ENCODE results near the gene SAPCD2. TPM values are rescaled to one million over a fixed set of nuclear protein-coding genes. Genes with fewer than 3 reads are reported as not detected.

The SAPCD2 gene
- total and polyA plus RNA-seq, 4 donors = 1.3 to 2.1 (median 1.6) TPM

DNA sequence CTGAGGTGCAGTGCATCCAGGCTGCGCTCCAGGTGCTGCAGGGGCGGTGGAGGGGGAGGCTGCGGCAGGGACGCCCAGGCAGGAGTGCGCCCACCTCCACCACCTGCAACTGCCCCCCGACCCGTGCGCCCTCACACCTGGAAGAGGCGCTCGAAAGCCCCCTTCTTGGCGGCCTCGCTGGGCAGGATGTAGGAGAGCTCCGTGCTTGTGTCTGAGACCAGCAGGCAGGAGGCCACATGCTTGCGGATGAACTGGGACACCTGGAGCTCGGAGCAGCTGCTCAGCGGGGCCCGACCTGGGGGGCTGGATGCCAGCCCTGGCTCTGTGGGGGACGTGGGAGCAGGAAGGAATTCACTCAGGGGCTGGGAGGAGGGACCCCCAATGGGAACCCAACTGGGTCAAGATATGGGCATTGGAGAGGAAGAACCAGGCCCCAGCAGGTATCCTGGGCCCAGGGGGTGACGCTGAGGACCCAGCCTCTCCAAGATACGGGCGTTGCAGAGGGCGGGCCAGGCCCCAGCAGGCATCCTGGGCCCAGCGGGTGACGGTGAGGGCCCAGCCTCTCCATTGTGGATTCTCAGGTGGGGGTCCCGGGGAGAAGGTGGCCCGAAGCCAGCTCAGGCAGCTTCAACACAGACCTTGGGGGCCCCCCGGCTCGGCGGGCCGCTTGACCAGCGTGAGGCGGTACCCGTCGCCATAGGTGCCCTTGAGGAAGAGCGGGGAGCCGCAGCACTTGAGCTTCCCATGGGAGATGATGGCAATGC lies 55.4 kb downstream of the SAPCD2 start:
- Histone ChIP-seq H3K36me3 (ENCODE audit: control insufficient read depth in 4 of 4, insufficient read depth in 4 of 4, low read length in 4 of 4) (peaks cover 0 to 63% (median 7%) of the 10 kb centered on the region in 4 donors), H3K9me3 (ENCODE audit: control insufficient read depth in 4 of 4, insufficient read depth in 3 of 4, low read length in 3 of 4) (no peaks in the 10 kb centered on the region), H3K27ac (ENCODE audit: low read depth in 1 of 2, low read length in 1 of 2) (no peak overlapping the region), H3K4me1 (ENCODE audit: control insufficient read depth in 5 of 5, insufficient read depth in 5 of 5, low read length in 5 of 5) (no peaks in the 10 kb centered on the region), H3K4me3 (no peak overlapping the region), H3K27me3 (ENCODE audit: control insufficient read depth in 3 of 3, insufficient read depth in 3 of 3, low read length in 2 of 3) (no peaks in the 10 kb centered on the region), H3K9ac (ENCODE audit: insufficient read depth in 1 of 2, low read length in 2 of 2) (no peak overlapping the region)
- DNase-seq (no peak), ATAC-seq (ENCODE audit: insufficient read depth, low FRiP score) (no peak)
- 95% methylated on average over 36 of the region's 36 CpGs for WGBS, 2 donors
- TF ChIP-seq, protein P1, sequence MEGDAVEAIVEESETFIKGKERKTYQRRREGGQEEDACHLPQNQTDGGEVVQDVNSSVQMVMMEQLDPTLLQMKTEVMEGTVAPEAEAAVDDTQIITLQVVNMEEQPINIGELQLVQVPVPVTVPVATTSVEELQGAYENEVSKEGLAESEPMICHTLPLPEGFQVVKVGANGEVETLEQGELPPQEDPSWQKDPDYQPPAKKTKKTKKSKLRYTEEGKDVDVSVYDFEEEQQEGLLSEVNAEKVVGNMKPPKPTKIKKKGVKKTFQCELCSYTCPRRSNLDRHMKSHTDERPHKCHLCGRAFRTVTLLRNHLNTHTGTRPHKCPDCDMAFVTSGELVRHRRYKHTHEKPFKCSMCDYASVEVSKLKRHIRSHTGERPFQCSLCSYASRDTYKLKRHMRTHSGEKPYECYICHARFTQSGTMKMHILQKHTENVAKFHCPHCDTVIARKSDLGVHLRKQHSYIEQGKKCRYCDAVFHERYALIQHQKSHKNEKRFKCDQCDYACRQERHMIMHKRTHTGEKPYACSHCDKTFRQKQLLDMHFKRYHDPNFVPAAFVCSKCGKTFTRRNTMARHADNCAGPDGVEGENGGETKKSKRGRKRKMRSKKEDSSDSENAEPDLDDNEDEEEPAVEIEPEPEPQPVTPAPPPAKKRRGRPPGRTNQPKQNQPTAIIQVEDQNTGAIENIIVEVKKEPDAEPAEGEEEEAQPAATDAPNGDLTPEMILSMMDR (IDR thresholded peaks at IDR 0.05; ENCODE audit: control extremely low read depth, extremely low read depth) = no peak

DNA sequence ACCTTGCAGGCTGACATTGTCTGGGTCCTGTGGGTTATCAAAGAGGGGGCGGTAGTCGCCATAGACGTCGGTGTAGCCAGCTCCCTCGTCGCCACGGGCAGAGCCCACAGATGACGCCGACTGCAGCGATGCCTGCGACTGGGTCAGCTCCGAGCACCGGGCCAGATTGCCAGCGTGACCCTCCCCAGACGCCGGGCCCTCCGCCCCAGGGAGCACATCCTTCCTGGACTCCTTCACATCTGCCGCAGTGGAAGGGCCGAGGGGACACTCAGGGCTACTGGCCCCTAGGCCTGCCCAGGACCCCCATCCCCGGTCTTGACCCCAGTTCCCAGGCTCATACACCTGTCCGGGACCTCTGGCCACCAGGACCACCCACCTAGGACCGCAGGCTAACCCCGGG lies 56.2 kb downstream of the SAPCD2 start:
- Histone ChIP-seq H3K4me3 (no peak overlapping the region), H3K9me3 (ENCODE audit: control insufficient read depth in 4 of 4, insufficient read depth in 3 of 4, low read length in 3 of 4) (no peaks in the 10 kb centered on the region), H3K36me3 (ENCODE audit: control insufficient read depth in 4 of 4, insufficient read depth in 4 of 4, low read length in 4 of 4) (peaks cover 0 to 69% (median 7%) of the 10 kb centered on the region in 4 donors), H3K4me1 (ENCODE audit: control insufficient read depth in 5 of 5, insufficient read depth in 5 of 5, low read length in 5 of 5) (no peaks in the 10 kb centered on the region), H3K9ac (ENCODE audit: insufficient read depth in 1 of 2, low read length in 2 of 2) (no peak overlapping the region), H3K27me3 (ENCODE audit: control insufficient read depth in 3 of 3, insufficient read depth in 3 of 3, low read length in 2 of 3) (no peaks in the 10 kb centered on the region), H3K27ac (ENCODE audit: low read depth in 1 of 2, low read length in 1 of 2) (no peak overlapping the region)
- DNase-seq (no peak), ATAC-seq (ENCODE audit: insufficient read depth, low FRiP score) (no peak)
- 93 to 96% methylated on average over 23 of the region's 23 CpGs for WGBS, 2 donors
- TF ChIP-seq, protein P1 (IDR thresholded peaks at IDR 0.05; ENCODE audit: control extremely low read depth, extremely low read depth) = no peak

DNA sequence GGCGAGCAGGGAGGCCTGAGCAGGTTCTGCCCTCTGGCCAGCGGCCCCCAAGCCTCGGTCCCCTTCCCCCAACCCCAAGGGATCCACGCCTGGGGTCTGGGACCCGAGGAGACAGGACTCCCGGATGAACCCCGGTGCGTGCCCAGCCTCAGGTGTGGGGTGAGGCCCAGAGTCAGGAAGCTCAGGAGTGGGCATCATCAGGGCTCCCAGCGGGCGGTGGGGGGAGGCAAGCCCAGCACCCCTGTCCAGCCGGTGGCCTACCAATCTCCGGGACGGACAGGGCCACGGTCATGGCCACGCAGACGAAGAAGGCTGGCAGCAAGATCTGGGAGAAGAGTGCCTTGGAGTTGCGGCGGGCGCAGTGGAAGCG lies 56.8 kb downstream of the SAPCD2 start:
- Histone ChIP-seq H3K36me3 (ENCODE audit: control insufficient read depth in 4 of 4, insufficient read depth in 4 of 4, low read length in 4 of 4) (peaks cover 0 to 67% (median 6%) of the 10 kb centered on the region in 4 donors), H3K27ac (ENCODE audit: low read depth in 1 of 2, low read length in 1 of 2) (no peak overlapping the region), H3K4me1 (ENCODE audit: control insufficient read depth in 5 of 5, insufficient read depth in 5 of 5, low read length in 5 of 5) (no peaks in the 10 kb centered on the region), H3K27me3 (ENCODE audit: control insufficient read depth in 3 of 3, insufficient read depth in 3 of 3, low read length in 2 of 3) (no peaks in the 10 kb centered on the region), H3K9me3 (ENCODE audit: control insufficient read depth in 4 of 4, insufficient read depth in 3 of 4, low read length in 3 of 4) (no peaks in the 10 kb centered on the region), H3K9ac (ENCODE audit: insufficient read depth in 1 of 2, low read length in 2 of 2) (no peak overlapping the region), H3K4me3 (no peak overlapping the region)
- DNase-seq = no peak
- 96 to 97% methylated on average over 14 to 20 of the region's 20 CpGs for WGBS, 2 donors
- TF ChIP-seq, protein P1 (IDR thresholded peaks at IDR 0.05; ENCODE audit: control extremely low read depth, extremely low read depth) = no peak
- no peak for ATAC-seq (ENCODE audit: insufficient read depth, low FRiP score)

Data from lung (tissue), 12 donors.